NCI-H524 treated with DMSO at 0.1 percent for 48 hours (cell line): ENCODE data around the gene FMOD.
"Not testable (repeated sequence)": the region's sequence is repeated elsewhere in the genome, so short reads cannot be mapped to it uniquely, and the experiment has no call there.

Experiments used
- DNase-seq: peaks from one replicate; lab custom pipeline; 2025; lab: John Stamatoyannopoulos, UW

The FMOD gene

DNA sequence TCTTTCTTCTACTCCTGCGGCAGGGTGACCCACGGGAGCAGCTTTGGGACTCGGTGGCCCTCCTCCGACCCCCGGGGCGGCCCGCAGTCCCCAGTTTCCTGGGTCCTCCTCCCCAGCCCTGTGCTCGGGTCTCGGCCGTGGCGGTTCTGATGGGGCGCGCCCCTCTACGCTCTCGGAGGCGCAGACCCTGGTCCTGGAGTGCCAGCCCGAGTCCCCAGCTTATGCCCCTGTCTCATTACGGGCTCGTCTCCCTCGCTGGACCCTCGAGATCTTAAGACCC is 45.2 kb downstream of the FMOD start:
- no peak for DNase-seq

DNA sequence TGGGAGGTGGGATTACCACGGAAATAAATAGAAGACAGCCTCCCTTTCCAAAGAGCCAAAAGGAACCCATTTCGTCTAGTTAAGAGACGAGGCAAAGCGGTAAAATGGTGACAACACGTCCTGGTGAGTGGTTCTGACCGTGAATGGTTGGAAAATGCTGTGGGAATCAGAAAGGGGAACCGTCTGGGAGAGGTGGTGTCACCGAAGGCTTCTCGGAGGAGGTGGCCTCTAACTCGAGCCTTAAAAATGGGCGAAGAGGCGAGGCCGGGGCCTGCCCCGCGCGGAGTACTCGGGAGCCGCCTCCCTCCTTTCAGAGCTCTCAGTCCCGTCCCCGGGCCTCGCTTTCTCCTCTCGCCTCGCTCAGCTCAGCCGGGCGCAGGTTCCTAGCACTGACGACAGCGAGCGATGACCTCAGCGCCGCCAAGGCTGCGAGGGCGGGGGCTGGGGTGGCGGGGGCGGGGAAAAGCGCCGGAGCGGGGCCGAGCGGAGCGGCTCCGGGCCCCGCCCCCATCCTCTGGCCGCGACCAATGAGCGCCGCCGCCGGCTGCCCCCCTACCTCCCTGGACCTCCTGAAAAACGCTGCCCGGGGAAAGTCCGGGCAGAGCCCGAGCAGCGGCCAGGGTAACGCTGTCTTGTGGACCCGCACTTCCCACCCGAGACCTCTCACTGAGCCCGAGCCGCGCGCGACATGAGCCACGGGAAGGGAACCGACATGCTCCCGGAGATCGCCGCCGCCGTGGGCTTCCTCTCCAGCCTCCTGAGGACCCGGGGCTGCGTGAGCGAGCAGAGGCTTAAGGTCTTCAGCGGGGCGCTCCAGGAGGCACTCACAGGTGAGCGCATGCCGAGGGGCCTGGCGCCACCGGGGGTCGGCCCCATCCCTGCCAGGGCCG is 45.8 kb downstream of the FMOD start, which contains the start of gene BTG2:
Gene BTG2 (plus strand): TSS at position 601 of the 890 bp plus-strand sequence. CDS start 88 bp downstream, at position 689.
- peak; percentile 34 for DNase-seq

DNA sequence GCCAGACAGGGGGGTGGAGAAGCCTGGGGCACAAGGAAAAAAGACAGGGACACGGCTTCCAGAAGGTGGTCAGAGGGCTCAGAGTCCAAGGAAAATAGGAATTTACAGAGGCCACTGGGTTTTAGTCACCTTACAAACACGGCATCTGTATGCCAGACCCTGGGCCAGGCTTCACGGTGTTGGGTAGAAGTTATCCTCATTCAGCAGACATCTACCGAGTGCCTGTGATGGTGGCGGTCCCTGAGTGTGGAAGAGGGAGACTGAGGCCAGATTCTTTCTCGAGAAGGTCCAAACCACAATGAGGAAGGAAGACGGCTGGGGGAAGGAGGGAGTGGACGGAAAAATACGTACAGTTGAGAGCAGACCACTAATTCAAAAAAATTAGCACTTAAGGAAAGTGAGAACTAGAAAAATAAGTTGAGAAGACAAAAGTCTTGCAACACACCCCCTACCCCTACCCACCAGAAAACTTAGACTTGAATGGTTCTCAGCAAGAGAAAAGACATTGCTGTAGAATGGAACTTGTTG is 46.5 kb downstream of the FMOD start:
- DNase-seq = no peak

GRCh38 chr1:203302894-203303293 is 48.0 kb downstream of the FMOD start:
- no peak for DNase-seq

DNA sequence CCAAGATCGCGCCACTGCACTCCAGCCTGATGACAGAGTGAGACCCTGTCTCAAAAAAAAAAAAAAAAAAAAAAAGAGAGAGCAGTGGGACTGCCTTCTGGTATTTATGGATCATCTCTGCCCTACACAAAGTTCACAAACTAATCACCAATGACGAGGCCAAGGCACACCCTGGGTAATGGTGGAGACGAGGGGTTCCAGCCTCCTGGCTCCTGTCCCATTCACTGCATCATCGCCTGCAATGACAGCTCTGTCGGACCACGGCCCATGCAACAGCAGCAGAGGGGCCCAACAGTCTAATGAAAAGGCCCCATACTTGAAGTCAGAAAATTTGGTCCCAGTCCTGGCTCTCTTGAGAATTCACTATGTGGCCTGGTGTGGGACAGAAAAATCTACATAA is 48.5 kb downstream of the FMOD start:
- DNase-seq = no peak

DNA sequence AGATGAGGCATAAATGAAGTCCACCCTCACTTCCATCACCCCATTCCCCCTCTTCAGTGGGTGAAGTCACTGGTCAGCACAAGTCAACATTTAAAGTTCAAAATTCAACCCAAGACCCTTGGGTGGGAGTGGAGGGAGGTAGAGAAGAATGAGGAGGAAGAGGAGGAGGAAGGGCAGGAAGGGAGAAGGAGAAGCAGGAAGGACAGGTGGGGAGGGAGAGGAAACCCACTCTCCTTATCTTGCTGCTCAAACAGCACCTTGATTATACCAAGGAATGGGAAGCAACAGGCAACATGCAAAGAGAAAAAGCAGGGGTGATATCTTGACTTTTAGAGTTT is 49.6 kb downstream of the FMOD start:
- DNase-seq = no peak

DNA sequence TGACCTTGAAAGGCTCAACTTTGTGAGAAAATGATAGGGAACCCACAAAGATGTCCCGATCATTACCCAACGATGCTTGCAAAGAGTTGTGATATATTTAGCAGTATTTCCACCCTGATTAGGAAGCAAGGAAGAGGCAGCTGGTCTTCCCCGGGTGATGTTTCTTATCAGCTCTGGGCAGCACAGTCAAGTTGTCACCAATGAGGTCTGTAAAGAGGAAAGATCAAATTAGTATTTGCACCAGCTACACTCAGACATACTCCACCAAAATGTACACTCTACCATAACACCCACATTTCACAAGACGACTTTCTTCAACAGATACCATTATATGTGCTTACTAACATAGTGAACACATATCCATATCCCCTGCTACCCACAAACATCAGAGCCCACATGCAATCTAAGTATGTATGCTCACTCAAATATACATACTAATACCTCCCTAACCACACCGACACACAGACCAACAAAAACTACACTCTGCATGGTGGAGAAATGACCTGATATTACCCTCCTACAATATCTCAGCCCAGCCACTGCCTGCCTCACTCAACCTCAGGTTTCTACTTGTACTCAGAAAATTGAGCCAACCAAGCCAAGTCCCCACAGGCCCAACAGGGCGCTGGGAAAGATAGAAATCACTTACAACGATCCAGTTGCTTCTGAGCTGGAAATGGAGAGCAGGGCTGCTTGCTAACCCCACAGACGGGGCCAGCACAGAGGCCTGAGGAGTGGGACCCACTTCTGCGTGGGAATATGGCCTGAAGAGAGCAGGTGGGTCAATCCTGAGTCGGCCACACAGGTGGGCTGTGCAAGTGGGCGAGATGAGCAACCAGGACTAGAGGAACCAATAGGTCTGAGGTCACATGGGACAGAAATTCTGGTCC is 50.2 kb downstream of the FMOD start:
- no peak for DNase-seq

GRCh38 chr1:203299719-203300429 is 51.0 kb downstream of the FMOD start:
- not testable (repeated sequence) for DNase-seq

DNA sequence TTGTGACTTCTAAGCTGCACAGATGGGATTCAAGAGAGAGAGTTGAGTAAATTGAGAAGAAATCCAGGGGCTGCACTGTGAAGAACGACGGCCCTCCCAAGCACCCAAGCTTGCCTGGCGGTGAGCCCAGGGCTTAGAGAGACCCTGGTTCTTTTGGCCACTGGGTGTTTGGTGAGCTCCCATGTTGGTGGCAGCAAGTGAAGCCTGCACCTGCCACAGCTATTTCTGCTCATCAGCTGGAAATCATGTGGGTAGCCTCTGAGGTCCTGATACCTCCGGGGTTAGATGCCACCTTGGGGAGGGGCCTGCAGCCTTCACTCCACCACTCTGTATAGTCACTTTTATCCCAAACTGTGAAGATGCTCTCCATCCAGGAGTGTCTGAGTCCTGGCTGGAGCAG is 51.8 kb downstream of the FMOD start:
- no peak for DNase-seq

- peak; percentile 59 for DNase-seq
Measured at GRCh38 chr1:203296460-203297073, 54.4 kb downstream of the FMOD start.

DNA sequence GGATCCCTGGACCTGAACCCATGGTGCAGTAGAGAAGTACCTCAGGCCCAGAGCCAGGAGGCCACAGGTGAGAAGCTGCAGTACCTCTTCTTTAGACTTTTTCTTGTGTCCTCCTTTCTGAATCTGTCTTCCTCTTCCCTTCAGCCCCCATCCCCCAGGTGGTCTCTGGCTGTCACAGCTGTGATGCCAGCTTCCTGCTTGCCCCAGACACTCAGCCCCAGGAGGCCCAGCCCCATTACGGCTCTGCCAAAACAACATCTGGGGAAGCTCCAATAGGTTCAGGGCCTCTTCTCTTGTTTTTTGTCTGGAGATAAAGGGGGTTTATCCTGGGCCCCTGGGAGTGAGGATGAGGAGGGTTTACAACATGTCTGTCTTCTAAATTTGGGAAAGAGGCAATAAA is 55.1 kb downstream of the FMOD start:
- DNase-seq = no peak

DNA sequence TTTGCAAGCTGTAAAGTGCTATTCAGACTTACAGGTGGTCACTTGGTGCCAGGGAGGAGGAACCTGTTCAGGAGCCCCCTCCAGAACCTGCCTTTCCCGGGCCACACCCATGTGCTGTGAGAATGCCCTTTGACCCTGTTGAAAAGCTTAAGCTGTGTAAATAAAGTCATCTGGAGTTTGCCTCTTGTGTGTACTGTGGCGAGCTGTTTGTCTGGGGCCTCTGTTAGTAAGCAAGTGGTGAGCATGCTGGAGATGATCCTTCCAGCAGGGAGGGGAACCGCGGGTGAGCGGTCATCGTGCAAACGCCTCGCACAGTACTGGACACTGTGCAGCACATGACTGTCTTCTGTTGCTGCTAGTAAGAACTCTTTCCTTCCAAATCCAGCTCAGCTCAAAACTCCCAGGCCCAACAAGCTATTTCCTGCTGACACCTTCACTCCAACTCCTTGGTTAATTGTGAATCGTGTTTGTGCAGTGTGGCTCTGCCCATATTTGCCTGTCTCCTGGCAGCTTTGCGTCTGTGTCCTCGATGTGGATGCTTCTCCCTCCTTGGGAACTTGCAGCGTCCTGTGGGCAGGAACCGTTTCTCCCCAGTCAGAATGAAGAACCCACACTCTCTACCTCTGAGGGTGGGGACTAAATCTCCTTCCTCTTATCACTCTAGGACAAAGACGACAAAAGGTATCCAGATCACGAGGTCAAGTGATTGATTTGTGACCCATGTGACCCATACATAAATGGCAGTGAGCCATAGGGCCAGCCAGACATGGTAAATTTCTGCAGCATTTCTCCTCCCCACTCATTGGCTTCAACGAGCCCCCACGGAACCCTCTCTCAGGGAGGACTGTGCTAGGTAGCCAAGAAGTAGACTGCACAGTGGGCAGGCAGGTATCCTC is 59.5 kb downstream of the FMOD start:
- DNase-seq = no peak
